Measurements from ENCODE around the gene KRI1.

The KRI1 gene

GRCh38 chr19:10520652-10521318 lies 45.0 kb downstream of the KRI1 start:
- H3K27me3 ChIP-seq (replicated peaks), result peaks cover 4% of the 10 kb centered on the region
- in situ Hi-C loops (cut with HindIII; ENCODE audit: low pct_ligation_motif_present, low sequenced_read_pairs), result no loop called here
- no peaks in the 10 kb centered on the region for H3K36me3 ChIP-seq (replicated peaks)
- TF ChIP-seq CTCF (IDR thresholded peaks at IDR 0.05; ENCODE audit: low read depth, low read length, missing control alignments), result no peak
- no peak overlapping the region for H3K27ac ChIP-seq
- no peak overlapping the region for H3K4me3 ChIP-seq (ENCODE audit: low read depth, low read length)
- no peak for DNase-seq

DNA sequence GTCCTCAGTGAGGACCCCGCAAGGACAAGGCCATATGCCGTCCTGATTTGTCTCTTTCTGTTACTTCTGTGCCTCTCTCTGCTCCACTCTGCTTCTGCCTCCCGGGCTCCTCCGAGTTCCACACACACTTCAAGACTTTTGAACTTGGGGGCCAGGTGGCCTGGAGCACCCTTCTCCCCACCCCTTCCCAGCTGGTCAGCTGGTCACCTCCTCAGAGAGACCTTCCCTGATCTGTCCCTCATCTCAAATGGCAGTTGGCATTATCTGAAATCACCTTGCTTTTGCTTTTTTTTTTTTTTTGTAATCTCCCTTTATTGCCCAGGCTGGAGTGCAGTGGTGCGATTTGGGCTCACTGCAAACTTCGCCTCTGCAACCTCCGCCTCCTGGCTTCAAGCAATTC lies 46.4 kb downstream of the KRI1 start:
- Histone ChIP-seq H3K4me3 (ENCODE audit: low read depth, low read length) (no peak overlapping the region), H3K27ac (no peak overlapping the region), H3K36me3 (replicated peaks) (no peaks in the 10 kb centered on the region), H3K27me3 (replicated peaks) (peaks cover 4% of the 10 kb centered on the region)
- in situ Hi-C loops (cut with HindIII; ENCODE audit: low pct_ligation_motif_present, low sequenced_read_pairs), result no loop called here
- no peak for TF ChIP-seq CTCF (IDR thresholded peaks at IDR 0.05; ENCODE audit: low read depth, low read length, missing control alignments)
- no peak for DNase-seq

- Histone ChIP-seq H3K27ac (no peak overlapping the region), H3K27me3 (replicated peaks) (peaks cover 4% of the 10 kb centered on the region)
- no peak for DNase-seq
Observed at GRCh38 chr19:10518444-10519361, 47.1 kb downstream of the KRI1 start.

GRCh38 chr19:10517760-10518443 lies 47.9 kb downstream of the KRI1 start:
- TF ChIP-seq CTCF (IDR thresholded peaks at IDR 0.05; ENCODE audit: low read depth, low read length, missing control alignments), result no peak
- peaks cover 4% of the 10 kb centered on the region for H3K27me3 ChIP-seq (replicated peaks)
- DNase-seq, result peak; percentile 16
- H3K27ac ChIP-seq, result no peak overlapping the region
- no peaks in the 10 kb centered on the region for H3K36me3 ChIP-seq (replicated peaks)
- in situ Hi-C loops (cut with HindIII; ENCODE audit: low pct_ligation_motif_present, low sequenced_read_pairs), result no loop called here
- peak overlapping the region; percentile 49 for H3K4me3 ChIP-seq (ENCODE audit: low read depth, low read length)

More at GRCh38 chr19:10518444-10519361, 47.1 kb downstream of the KRI1 start:
- no peaks in the 10 kb centered on the region for H3K36me3 ChIP-seq (replicated peaks)
- peak overlapping the region; percentile 49 for H3K4me3 ChIP-seq (ENCODE audit: low read depth, low read length)
- in situ Hi-C loops (cut with HindIII; ENCODE audit: low pct_ligation_motif_present, low sequenced_read_pairs), result no loop called here
- no peak for TF ChIP-seq CTCF (IDR thresholded peaks at IDR 0.05; ENCODE audit: low read depth, low read length, missing control alignments)

DNA sequence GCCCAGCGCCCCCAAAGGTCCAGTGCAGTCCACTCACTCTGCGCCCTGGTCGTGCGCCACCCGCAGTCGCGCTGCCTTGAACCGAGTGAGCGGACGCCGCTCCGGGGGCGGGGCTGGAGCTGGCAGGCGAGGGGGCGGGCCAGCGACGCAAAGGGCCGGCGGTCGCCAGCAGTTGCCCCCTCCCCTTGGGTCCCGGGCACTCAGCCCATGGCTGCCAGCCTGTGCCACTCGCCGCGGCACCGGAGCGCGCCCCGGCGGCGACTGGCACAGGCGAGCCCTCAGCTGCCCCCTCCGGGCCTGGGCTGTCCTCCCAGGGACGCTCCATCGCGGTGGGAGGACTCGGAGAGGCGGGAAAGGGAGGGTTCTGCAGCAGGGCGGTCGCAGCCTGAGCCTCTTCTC lies 48.5 kb downstream of the KRI1 start, which contains the start of gene S1PR5:
Gene S1PR5, minus strand, starts transcription at position 87 of the 399 bp plus-strand sequence. CDS start 2,436 bp downstream, outside the sequence.
- Histone ChIP-seq H3K4me3 (ENCODE audit: low read depth, low read length) (peak within 1 kb of the TSS; percentile 49), H3K27me3 (replicated peaks) (peaks cover 4% of the 10 kb centered on the region), H3K27ac (no peak within 1 kb of the TSS), H3K36me3 (replicated peaks) (no peaks in the 10 kb centered on the region)
- in situ Hi-C loops (cut with HindIII; ENCODE audit: low pct_ligation_motif_present, low sequenced_read_pairs), result no loop called here
- TF ChIP-seq CTCF (IDR thresholded peaks at IDR 0.05; ENCODE audit: low read depth, low read length, missing control alignments), result no peak
- DNase-seq, result no peak

Measured in brain microvascular endothelial cell (primary cell).